ENCODE measurements around the gene RBMS1.

The RBMS1 gene

GRCh38 chr2:160360089-160360757 lies 133.4 kb downstream of the RBMS1 start:
- no peak overlapping the region for H3K9ac ChIP-seq (ENCODE audit: low read depth, low read length)
- no peaks in the 10 kb centered on the region for H3K4me1 ChIP-seq (ENCODE audit: control insufficient read depth, insufficient read depth, low read length)
- no peaks in the 10 kb centered on the region for H3K36me3 ChIP-seq (ENCODE audit: control insufficient read depth, insufficient read depth, low read length)
- H3K4me3 ChIP-seq (ENCODE audit: low read depth, low read length): no peak overlapping the region
- H3K27me3 ChIP-seq (ENCODE audit: control insufficient read depth, insufficient read depth, low read length): no peaks in the 10 kb centered on the region
- no peaks in the 10 kb centered on the region for H3K9me3 ChIP-seq (ENCODE audit: control insufficient read depth, insufficient read depth, low read length)

- Histone ChIP-seq H3K9me3 (ENCODE audit: control insufficient read depth, insufficient read depth, low read length) (no peaks in the 10 kb centered on the region), H3K4me1 (ENCODE audit: control insufficient read depth, insufficient read depth, low read length) (no peaks in the 10 kb centered on the region), H3K9ac (ENCODE audit: low read depth, low read length) (no peak overlapping the region), H3K27me3 (ENCODE audit: control insufficient read depth, insufficient read depth, low read length) (no peaks in the 10 kb centered on the region), H3K36me3 (ENCODE audit: control insufficient read depth, insufficient read depth, low read length) (no peaks in the 10 kb centered on the region), H3K4me3 (ENCODE audit: low read depth, low read length) (no peak overlapping the region)
Measured at GRCh38 chr2:160358046-160358445, 135.6 kb downstream of the RBMS1 start.

- Histone ChIP-seq H3K27me3 (ENCODE audit: control insufficient read depth, insufficient read depth, low read length) (no peaks in the 10 kb centered on the region), H3K4me1 (ENCODE audit: control insufficient read depth, insufficient read depth, low read length) (no peaks in the 10 kb centered on the region), H3K9ac (ENCODE audit: low read depth, low read length) (no peak overlapping the region), H3K4me3 (ENCODE audit: low read depth, low read length) (no peak overlapping the region), H3K9me3 (ENCODE audit: control insufficient read depth, insufficient read depth, low read length) (no peaks in the 10 kb centered on the region), H3K36me3 (ENCODE audit: control insufficient read depth, insufficient read depth, low read length) (no peaks in the 10 kb centered on the region)
Measured at GRCh38 chr2:160356485-160356884, 137.1 kb downstream of the RBMS1 start.

GRCh38 chr2:160355080-160355479 lies 138.5 kb downstream of the RBMS1 start:
- no peaks in the 10 kb centered on the region for H3K4me1 ChIP-seq (ENCODE audit: control insufficient read depth, insufficient read depth, low read length)
- H3K36me3 ChIP-seq (ENCODE audit: control insufficient read depth, insufficient read depth, low read length): no peaks in the 10 kb centered on the region
- no peaks in the 10 kb centered on the region for H3K9me3 ChIP-seq (ENCODE audit: control insufficient read depth, insufficient read depth, low read length)
- no peak overlapping the region for H3K9ac ChIP-seq (ENCODE audit: low read depth, low read length)
- H3K27me3 ChIP-seq (ENCODE audit: control insufficient read depth, insufficient read depth, low read length): no peaks in the 10 kb centered on the region
- H3K4me3 ChIP-seq (ENCODE audit: low read depth, low read length): no peak overlapping the region

GRCh38 chr2:160354677-160355076 lies 138.9 kb downstream of the RBMS1 start:
- no peaks in the 10 kb centered on the region for H3K36me3 ChIP-seq (ENCODE audit: control insufficient read depth, insufficient read depth, low read length)
- no peak overlapping the region for H3K9ac ChIP-seq (ENCODE audit: low read depth, low read length)
- no peaks in the 10 kb centered on the region for H3K27me3 ChIP-seq (ENCODE audit: control insufficient read depth, insufficient read depth, low read length)
- H3K4me3 ChIP-seq (ENCODE audit: low read depth, low read length): no peak overlapping the region
- H3K4me1 ChIP-seq (ENCODE audit: control insufficient read depth, insufficient read depth, low read length): no peaks in the 10 kb centered on the region
- H3K9me3 ChIP-seq (ENCODE audit: control insufficient read depth, insufficient read depth, low read length): no peaks in the 10 kb centered on the region

GRCh38 chr2:160353813-160354212 lies 139.8 kb downstream of the RBMS1 start:
- Histone ChIP-seq H3K9ac (ENCODE audit: low read depth, low read length) (no peak overlapping the region), H3K9me3 (ENCODE audit: control insufficient read depth, insufficient read depth, low read length) (no peaks in the 10 kb centered on the region), H3K4me1 (ENCODE audit: control insufficient read depth, insufficient read depth, low read length) (no peaks in the 10 kb centered on the region), H3K4me3 (ENCODE audit: low read depth, low read length) (no peak overlapping the region), H3K27me3 (ENCODE audit: control insufficient read depth, insufficient read depth, low read length) (no peaks in the 10 kb centered on the region), H3K36me3 (ENCODE audit: control insufficient read depth, insufficient read depth, low read length) (no peaks in the 10 kb centered on the region)

GRCh38 chr2:160353166-160353565 lies 140.4 kb downstream of the RBMS1 start:
- H3K27me3 ChIP-seq (ENCODE audit: control insufficient read depth, insufficient read depth, low read length): no peaks in the 10 kb centered on the region
- no peak overlapping the region for H3K4me3 ChIP-seq (ENCODE audit: low read depth, low read length)
- H3K4me1 ChIP-seq (ENCODE audit: control insufficient read depth, insufficient read depth, low read length): no peaks in the 10 kb centered on the region
- H3K36me3 ChIP-seq (ENCODE audit: control insufficient read depth, insufficient read depth, low read length): no peaks in the 10 kb centered on the region
- H3K9ac ChIP-seq (ENCODE audit: low read depth, low read length): no peak overlapping the region
- H3K9me3 ChIP-seq (ENCODE audit: control insufficient read depth, insufficient read depth, low read length): no peaks in the 10 kb centered on the region

GRCh38 chr2:160352500-160352899 lies 141.1 kb downstream of the RBMS1 start:
- Histone ChIP-seq H3K27me3 (ENCODE audit: control insufficient read depth, insufficient read depth, low read length) (no peaks in the 10 kb centered on the region), H3K9ac (ENCODE audit: low read depth, low read length) (no peak overlapping the region), H3K4me3 (ENCODE audit: low read depth, low read length) (no peak overlapping the region), H3K4me1 (ENCODE audit: control insufficient read depth, insufficient read depth, low read length) (no peaks in the 10 kb centered on the region), H3K36me3 (ENCODE audit: control insufficient read depth, insufficient read depth, low read length) (no peaks in the 10 kb centered on the region), H3K9me3 (ENCODE audit: control insufficient read depth, insufficient read depth, low read length) (no peaks in the 10 kb centered on the region)

- H3K9me3 ChIP-seq (ENCODE audit: control insufficient read depth, insufficient read depth, low read length): no peaks in the 10 kb centered on the region
- H3K9ac ChIP-seq (ENCODE audit: low read depth, low read length): no peak overlapping the region
- H3K4me3 ChIP-seq (ENCODE audit: low read depth, low read length): no peak overlapping the region
- no peaks in the 10 kb centered on the region for H3K36me3 ChIP-seq (ENCODE audit: control insufficient read depth, insufficient read depth, low read length)
- no peaks in the 10 kb centered on the region for H3K27me3 ChIP-seq (ENCODE audit: control insufficient read depth, insufficient read depth, low read length)
- H3K4me1 ChIP-seq (ENCODE audit: control insufficient read depth, insufficient read depth, low read length): no peaks in the 10 kb centered on the region
Measured at GRCh38 chr2:160351956-160352355, 141.7 kb downstream of the RBMS1 start.

- no peaks in the 10 kb centered on the region for H3K4me1 ChIP-seq (ENCODE audit: control insufficient read depth, insufficient read depth, low read length)
Measured at GRCh38 chr2:160349306-160349705, 144.3 kb downstream of the RBMS1 start.

GRCh38 chr2:160347269-160347863 lies 146.2 kb downstream of the RBMS1 start:
- Histone ChIP-seq H3K9me3 (ENCODE audit: control insufficient read depth, insufficient read depth, low read length) (no peaks in the 10 kb centered on the region), H3K4me3 (ENCODE audit: low read depth, low read length) (no peak overlapping the region), H3K9ac (ENCODE audit: low read depth, low read length) (no peak overlapping the region), H3K36me3 (ENCODE audit: control insufficient read depth, insufficient read depth, low read length) (no peaks in the 10 kb centered on the region), H3K4me1 (ENCODE audit: control insufficient read depth, insufficient read depth, low read length) (no peaks in the 10 kb centered on the region), H3K27me3 (ENCODE audit: control insufficient read depth, insufficient read depth, low read length) (no peaks in the 10 kb centered on the region)

More at GRCh38 chr2:160349306-160349705, 144.3 kb downstream of the RBMS1 start:
- Histone ChIP-seq H3K9me3 (ENCODE audit: control insufficient read depth, insufficient read depth, low read length) (no peaks in the 10 kb centered on the region), H3K27me3 (ENCODE audit: control insufficient read depth, insufficient read depth, low read length) (no peaks in the 10 kb centered on the region), H3K9ac (ENCODE audit: low read depth, low read length) (no peak overlapping the region), H3K4me3 (ENCODE audit: low read depth, low read length) (no peak overlapping the region), H3K36me3 (ENCODE audit: control insufficient read depth, insufficient read depth, low read length) (no peaks in the 10 kb centered on the region)

- Histone ChIP-seq H3K27me3 (ENCODE audit: control insufficient read depth, insufficient read depth, low read length) (no peaks in the 10 kb centered on the region), H3K9me3 (ENCODE audit: control insufficient read depth, insufficient read depth, low read length) (no peaks in the 10 kb centered on the region), H3K36me3 (ENCODE audit: control insufficient read depth, insufficient read depth, low read length) (no peaks in the 10 kb centered on the region), H3K9ac (ENCODE audit: low read depth, low read length) (no peak overlapping the region), H3K4me3 (ENCODE audit: low read depth, low read length) (no peak overlapping the region), H3K4me1 (ENCODE audit: control insufficient read depth, insufficient read depth, low read length) (no peaks in the 10 kb centered on the region)
Measured at GRCh38 chr2:160345071-160345764, 148.4 kb downstream of the RBMS1 start.
